Upper lobe of right lung (tissue), 1 donor: ENCODE results near the gene ACOXL. TPM values are rescaled to one million over a fixed set of nuclear protein-coding genes. Genes with fewer than 3 reads are reported as not detected.

Source experiments
- ATAC-seq: fragments of 200-7000 bp; cut with Tn5 transposase; one replicate; pipeline ENCODE4 v1.9.1; 2020; ENCODE audit warnings: mild to moderate bottlenecking, moderate library complexity
- DNase-seq: peaks from one replicate; pipeline ENCODE4 v3.0.0-alpha.2; 2020
- H3K27ac ChIP-seq: fragments of 200-600 bp; one replicate; pipeline ENCODE4 v1.8.0; 2022
- H3K27me3 ChIP-seq: fragments of 200-600 bp; one replicate; pipeline ENCODE4 v1.8.0; 2022; ENCODE audit warnings: mild to moderate bottlenecking
- H3K36me3 ChIP-seq: fragments of 200-600 bp; one replicate; pipeline ENCODE4 v1.8.0; 2022
- H3K4me1 ChIP-seq: fragments of 200-600 bp; one replicate; pipeline ENCODE4 v1.8.0; 2022
- H3K4me3 ChIP-seq: fragments of 200-600 bp; one replicate; pipeline ENCODE4 v1.8.0; 2022; ENCODE audit warnings: mild to moderate bottlenecking
- H3K9me3 ChIP-seq: fragments of 200-600 bp; one replicate; pipeline ENCODE4 v1.8.0; 2022
- intact Hi-C: fragments of 100-400 bp; cut with DNase I; formaldehyde crosslinking; loops from one replicate; pipeline ENCODE4 v1.11.0; 2022
- total RNA-seq: library from RNA; stranded (reverse); fragmentation: NEBNext Ultra II Directional; extraction: Animal tissue kit (Norgen Biotek cat#: 25700); gene quantifications from one replicate; pipeline ENCODE4 v1.2.1, GENCODE V29; 2021
- TF ChIP-seq, protein P1 (sequence below): fragments of 200-600 bp; IDR thresholded peaks from one replicate; pipeline ENCODE4 v1.8.0; 2022; ENCODE audit warnings: antibody characterized with exemption
- donor health status: DM: no; HTN: yes; CAD: no; lungs with severe emphysema.

Gene ACOXL
- total RNA-seq, 1 donor from 2014 or later: 47.5 TPM

DNA sequence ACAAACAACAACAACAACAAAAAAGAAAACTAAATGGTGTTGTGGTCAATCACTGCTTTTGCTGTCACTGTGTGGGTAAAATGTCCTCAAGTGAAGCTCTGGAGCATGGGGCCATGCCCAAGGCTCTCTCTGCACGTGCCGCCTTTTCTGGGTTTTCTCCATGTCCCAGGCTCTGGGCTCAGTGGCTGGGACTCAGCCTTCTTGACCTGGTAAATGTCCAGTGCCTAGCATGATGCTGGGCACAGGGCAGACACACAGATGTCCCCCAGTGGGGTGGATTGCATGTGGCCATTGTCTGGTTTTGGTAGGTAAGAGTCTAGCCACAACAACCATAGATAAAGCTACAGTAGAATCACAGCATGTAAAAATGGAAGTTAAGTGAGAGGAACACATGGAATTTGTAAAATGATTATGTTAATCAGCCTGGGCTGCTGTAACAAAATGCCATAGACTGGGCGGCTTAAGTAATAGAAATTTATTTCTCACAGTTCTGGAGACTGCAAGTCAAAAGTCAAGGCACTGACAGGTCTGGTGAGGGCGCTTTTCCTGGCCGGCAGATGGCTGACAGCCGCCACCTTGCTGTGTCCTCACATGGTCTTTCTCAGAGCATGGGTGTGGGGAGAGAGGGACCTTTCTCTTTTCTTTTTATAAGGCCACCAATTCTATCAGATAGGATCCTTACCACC, 174.4 kb downstream of the ACOXL start:
- Histone ChIP-seq H3K9me3 (peaks cover 9% of the 10 kb centered on the region), H3K4me3 (no peak overlapping the region), H3K36me3 (no peaks in the 10 kb centered on the region), H3K27ac (no peak overlapping the region), H3K27me3 (no peaks in the 10 kb centered on the region), H3K4me1 (no peaks in the 10 kb centered on the region)
- intact Hi-C loops: no loop called here
- TF ChIP-seq, protein P1, sequence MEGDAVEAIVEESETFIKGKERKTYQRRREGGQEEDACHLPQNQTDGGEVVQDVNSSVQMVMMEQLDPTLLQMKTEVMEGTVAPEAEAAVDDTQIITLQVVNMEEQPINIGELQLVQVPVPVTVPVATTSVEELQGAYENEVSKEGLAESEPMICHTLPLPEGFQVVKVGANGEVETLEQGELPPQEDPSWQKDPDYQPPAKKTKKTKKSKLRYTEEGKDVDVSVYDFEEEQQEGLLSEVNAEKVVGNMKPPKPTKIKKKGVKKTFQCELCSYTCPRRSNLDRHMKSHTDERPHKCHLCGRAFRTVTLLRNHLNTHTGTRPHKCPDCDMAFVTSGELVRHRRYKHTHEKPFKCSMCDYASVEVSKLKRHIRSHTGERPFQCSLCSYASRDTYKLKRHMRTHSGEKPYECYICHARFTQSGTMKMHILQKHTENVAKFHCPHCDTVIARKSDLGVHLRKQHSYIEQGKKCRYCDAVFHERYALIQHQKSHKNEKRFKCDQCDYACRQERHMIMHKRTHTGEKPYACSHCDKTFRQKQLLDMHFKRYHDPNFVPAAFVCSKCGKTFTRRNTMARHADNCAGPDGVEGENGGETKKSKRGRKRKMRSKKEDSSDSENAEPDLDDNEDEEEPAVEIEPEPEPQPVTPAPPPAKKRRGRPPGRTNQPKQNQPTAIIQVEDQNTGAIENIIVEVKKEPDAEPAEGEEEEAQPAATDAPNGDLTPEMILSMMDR: no peak
- DNase-seq (no peak), ATAC-seq (no peak)

DNA sequence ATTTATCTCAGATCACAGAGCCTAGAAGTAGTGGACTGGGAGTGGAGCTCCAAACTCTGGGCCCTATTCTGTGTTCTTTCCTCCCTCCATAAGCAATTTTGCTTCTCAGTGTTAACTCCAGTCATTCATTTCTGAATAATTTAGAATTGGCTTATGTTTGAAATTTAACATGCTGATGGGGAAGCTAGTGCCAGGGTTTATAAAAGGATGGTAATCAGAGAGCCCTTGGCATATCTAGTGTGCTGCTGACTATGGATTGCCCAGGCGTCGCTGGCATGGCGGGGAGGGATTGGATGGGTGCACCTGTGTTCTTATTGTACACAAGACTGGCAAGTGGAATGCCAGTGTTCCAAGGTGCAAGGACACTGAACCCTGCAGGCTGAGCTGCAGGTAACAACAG, 177.1 kb downstream of the ACOXL start:
- Histone ChIP-seq H3K36me3 (no peaks in the 10 kb centered on the region), H3K4me1 (no peaks in the 10 kb centered on the region), H3K27ac (no peak overlapping the region), H3K4me3 (no peak overlapping the region), H3K9me3 (peaks cover 9% of the 10 kb centered on the region), H3K27me3 (no peaks in the 10 kb centered on the region)
- intact Hi-C loops: no loop called here
- DNase-seq (no peak), ATAC-seq (no peak)
- TF ChIP-seq, protein P1: no peak

DNA sequence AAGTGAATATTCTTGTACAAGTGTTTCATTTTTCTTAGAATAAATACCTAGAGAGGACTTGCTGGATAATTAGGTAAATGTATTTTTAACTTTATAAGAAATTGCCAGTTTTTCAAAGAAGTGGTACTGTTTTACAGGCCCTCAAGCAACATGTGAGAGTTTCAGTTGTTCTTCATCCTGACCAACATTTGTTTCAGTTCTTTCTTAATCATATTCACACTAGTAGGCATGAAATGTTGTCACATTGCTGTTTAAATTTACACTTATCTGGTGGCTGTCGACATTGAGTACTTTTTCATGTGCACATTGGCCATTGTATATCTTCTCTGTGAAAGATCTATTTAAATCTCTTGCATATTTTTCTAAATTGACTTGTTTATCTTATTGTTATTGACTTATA, 178.1 kb downstream of the ACOXL start:
- H3K4me1 ChIP-seq: no peaks in the 10 kb centered on the region
- ATAC-seq: no peak

DNA sequence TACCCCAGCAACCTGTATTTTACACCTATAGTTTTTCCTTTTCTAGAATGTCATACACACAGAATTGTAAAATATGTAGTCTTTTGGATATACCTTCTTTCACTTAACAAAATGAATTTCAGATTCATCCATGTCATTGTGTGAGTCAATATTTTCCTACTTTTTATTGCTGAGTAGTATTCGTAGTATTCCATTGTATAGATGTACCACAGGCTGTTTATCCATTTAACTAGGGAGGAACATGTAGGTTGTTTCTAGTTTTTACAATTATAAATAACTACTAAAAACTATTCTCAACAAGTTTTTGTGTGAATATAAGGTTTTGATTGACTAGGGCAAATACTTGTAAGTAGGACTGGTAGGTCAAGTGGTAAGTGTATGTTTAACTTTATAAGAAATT, 187.4 kb downstream of the ACOXL start:
- TF ChIP-seq, protein P1: no peak
- H3K27me3 ChIP-seq: no peaks in the 10 kb centered on the region
- no peak for DNase-seq

More for the DNA sequence above, 178.1 kb downstream of the ACOXL start:
- TF ChIP-seq, protein P1: no peak
- DNase-seq: no peak
- no peak overlapping the region for H3K27ac ChIP-seq
- intact Hi-C loops: no loop called here
- no peaks in the 10 kb centered on the region for H3K36me3 ChIP-seq
- H3K9me3 ChIP-seq: peaks cover 9% of the 10 kb centered on the region
- no peak overlapping the region for H3K4me3 ChIP-seq
- no peaks in the 10 kb centered on the region for H3K27me3 ChIP-seq

DNA sequence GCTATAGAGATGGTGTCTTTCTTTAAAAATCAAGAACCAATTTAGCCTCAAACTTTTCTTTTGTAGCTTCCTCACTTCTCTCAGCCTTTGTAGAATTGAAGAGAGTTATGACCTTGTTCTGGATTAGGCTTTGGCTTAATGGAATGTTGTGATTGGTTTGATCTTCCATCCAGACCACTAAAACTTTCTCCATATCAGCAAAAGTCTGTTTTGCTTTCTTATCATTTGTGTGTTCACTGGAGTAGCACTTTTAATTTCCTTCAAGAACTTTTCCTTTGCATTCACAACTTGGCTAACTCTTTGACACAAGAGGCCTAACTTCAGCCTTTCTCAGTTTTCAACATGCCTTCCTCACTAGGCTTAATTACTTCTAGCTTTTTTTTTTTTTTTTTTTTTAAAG, 193.1 kb downstream of the ACOXL start:
- Histone ChIP-seq H3K27ac (no peak overlapping the region), H3K9me3 (no peaks in the 10 kb centered on the region), H3K27me3 (no peaks in the 10 kb centered on the region), H3K4me1 (no peaks in the 10 kb centered on the region), H3K4me3 (no peak overlapping the region), H3K36me3 (no peaks in the 10 kb centered on the region)
- ATAC-seq (no peak), DNase-seq (no peak)
- TF ChIP-seq, protein P1: no peak
- intact Hi-C loops: no loop called here

More for the DNA sequence above, 187.4 kb downstream of the ACOXL start:
- no peak for ATAC-seq
- H3K36me3 ChIP-seq: no peaks in the 10 kb centered on the region
- no peak overlapping the region for H3K27ac ChIP-seq
- H3K4me1 ChIP-seq: no peaks in the 10 kb centered on the region
- H3K4me3 ChIP-seq: no peak overlapping the region
- intact Hi-C loops: no loop called here
- no peaks in the 10 kb centered on the region for H3K9me3 ChIP-seq

DNA sequence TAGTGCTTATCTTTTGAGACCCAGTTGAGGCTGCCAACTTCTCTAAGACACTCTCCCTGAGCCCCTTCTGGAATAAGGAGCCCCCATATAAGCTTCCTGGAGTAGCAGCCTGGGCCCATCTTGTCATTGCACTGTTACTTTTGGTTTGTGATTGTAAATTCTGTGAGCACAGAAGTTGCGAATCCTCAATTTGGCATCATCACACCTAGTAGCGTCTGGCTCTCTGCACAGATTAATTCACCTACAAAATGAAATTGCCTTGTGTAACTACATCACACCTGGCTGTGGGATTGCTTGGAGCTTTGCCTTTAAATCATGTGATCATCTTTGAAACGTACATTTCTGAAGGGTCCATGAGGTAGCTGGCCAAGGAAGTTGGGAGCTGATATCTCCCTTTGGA, 195.2 kb downstream of the ACOXL start:
- no peaks in the 10 kb centered on the region for H3K9me3 ChIP-seq
- no peak for ATAC-seq
- no peaks in the 10 kb centered on the region for H3K36me3 ChIP-seq
- no peak overlapping the region for H3K27ac ChIP-seq
- H3K4me1 ChIP-seq: peaks cover 5% of the 10 kb centered on the region
- no peak for DNase-seq
- intact Hi-C loops: no loop called here
- no peak overlapping the region for H3K4me3 ChIP-seq
- no peaks in the 10 kb centered on the region for H3K27me3 ChIP-seq
- TF ChIP-seq, protein P1: no peak
